ENCODE measurements around the gene NOP16. TPM values are rescaled to one million over a fixed set of nuclear protein-coding genes. Genes with fewer than 3 reads are reported as not detected.

Gene NOP16
- total RNA-seq, 4 donors from 2014 or later, result 11.5 to 22.5 (median 12.1) TPM

DNA sequence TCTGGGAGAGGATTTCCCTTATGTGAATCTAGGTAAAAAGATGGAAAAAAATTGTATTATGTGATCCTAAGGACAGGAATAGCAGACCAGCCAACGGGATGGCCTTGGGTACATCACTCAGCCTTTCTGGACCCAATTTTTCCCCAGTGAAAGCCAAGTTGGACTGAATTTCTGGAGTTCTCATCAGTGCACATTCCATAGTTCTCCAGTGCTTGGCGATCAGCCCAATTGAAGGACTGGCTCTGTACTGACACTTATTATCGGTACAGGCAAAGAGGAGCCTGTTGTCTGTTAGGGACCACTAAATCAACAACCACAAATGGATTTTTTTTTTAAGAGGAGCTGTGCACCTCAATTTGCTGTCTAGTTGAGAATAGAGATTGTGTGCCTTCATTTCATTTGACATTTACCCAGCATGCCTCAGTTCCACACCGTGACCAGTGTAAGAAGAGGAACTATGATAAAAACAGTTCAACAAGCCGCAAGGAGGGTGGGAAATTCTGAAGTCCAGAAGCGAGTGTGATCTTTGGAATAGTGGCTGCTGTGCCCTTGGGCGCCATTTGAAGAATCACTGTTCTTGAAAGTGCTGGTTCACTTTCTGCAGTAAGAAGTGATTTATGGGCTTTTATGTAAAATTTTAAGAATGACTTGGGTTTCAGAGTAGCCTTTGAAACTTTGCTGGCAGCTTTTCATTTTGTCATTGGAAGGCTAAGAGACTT is 15.1 kb downstream of the NOP16 start:
- no peak overlapping the region for H3K4me3 ChIP-seq (ENCODE audit: low read depth, poor library complexity, severe bottlenecking)
- intact Hi-C loops (cut with DNase I; ENCODE audit: low total_unique reads), result no loop called here
- WGBS, 2 donors, result 54 to 57% methylated on average over 7 of the region's 7 CpGs
- TF ChIP-seq, protein P1, sequence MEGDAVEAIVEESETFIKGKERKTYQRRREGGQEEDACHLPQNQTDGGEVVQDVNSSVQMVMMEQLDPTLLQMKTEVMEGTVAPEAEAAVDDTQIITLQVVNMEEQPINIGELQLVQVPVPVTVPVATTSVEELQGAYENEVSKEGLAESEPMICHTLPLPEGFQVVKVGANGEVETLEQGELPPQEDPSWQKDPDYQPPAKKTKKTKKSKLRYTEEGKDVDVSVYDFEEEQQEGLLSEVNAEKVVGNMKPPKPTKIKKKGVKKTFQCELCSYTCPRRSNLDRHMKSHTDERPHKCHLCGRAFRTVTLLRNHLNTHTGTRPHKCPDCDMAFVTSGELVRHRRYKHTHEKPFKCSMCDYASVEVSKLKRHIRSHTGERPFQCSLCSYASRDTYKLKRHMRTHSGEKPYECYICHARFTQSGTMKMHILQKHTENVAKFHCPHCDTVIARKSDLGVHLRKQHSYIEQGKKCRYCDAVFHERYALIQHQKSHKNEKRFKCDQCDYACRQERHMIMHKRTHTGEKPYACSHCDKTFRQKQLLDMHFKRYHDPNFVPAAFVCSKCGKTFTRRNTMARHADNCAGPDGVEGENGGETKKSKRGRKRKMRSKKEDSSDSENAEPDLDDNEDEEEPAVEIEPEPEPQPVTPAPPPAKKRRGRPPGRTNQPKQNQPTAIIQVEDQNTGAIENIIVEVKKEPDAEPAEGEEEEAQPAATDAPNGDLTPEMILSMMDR (IDR thresholded peaks at IDR 0.05), result no peak
- no peak for TF ChIP-seq POLR2A (IDR thresholded peaks at IDR 0.05)
- DNase-seq (ENCODE audit: low spot score in 2 of 2), result no peak

DNA sequence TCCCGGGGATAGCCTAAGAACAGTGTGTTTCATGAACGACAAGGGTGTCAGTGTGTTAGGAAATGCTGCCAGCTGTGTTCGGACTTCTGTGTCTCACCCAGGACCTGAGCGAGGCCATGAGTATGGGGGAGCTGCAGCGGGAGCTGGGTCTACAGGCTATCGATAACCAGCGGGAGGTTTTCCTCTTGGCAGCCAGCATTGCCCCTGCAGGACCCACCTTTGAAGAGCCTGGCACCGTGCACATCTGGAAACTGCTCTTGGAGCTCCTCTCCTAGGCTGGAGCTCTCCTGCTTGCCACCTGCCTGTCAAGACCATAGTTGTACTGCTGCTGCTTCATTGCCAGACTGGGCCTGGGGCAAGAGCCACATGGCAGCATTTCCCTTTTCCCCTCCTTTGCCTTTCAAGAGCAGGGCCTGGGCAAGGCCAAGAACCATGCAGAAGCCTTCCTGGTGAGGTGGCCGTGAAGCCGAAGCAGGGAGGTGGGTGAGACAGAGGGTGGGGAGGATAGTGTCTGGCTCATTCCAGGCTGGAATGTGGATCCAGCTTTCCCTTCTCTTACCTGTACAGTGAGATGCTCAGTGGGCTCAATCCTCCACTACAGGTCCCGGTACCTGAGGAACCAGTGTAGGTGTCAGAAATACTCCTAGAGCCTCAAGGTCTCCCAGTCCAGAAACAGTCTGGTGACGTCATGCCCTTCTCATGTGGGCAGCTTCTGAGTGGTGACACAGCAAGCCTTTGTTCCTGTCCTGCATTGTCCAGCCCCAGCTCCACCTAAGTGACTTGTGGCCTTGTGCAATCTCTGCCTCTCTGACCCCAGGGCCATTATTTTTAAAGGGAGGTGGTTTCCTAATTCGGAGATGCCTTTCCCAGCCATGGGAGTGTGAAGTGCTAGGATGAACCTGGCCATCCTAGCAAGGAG is 16.5 kb downstream of the NOP16 start:
- intact Hi-C loops (cut with DNase I; ENCODE audit: low total_unique reads), result no loop called here
- no peak for DNase-seq (ENCODE audit: low spot score in 2 of 2)
- TF ChIP-seq, protein P1 (IDR thresholded peaks at IDR 0.05), result no peak
- TF ChIP-seq POLR2A (IDR thresholded peaks at IDR 0.05), result no peak
- WGBS, 2 donors, result 91 to 94% methylated on average over 11 to 13 of the region's 13 CpGs
- H3K4me3 ChIP-seq (ENCODE audit: low read depth, poor library complexity, severe bottlenecking), result no peak overlapping the region

DNA sequence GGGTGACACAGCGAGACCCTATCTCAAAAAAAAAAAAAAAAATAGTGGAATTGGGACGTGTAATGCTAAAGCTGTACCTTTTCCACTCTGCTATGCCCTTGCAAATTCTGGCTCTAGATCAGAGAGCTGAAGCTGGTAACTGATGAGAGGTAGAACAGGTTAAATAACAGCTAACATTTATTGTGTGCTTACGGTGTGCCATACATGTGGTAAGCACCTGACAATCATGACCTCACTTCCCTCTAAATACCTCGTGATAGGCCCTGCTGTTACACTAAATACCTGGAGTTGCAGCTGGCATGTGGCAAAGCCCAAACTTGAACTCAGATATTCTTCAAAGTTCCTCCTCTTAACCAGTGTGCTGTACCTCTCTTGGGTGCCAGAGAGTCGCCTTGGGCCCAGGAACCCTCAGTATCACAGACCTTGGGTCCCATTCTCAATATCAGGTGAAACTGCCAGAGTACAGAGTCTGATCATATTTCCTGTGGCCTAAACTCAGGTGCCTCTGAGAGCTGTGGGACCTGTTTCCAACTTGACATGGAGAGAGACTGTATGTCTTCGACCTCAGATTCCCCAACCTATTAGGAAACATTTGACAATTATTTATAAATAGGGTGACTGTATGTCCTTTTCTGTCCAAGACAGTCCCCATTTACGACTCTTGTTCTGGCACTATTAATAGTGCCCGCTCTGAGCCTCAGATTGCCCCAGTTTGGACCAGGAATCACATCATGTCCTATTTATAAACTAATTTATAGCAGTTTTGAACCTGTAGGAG is 18.3 kb downstream of the NOP16 start:
- 87% methylated on average over 8 of the region's 8 CpGs for WGBS, 2 donors
- no peak for DNase-seq (ENCODE audit: low spot score in 2 of 2)
- no peak overlapping the region for H3K4me3 ChIP-seq (ENCODE audit: low read depth, poor library complexity, severe bottlenecking)
- intact Hi-C loops (cut with DNase I; ENCODE audit: low total_unique reads), result no loop called here
- TF ChIP-seq POLR2A (IDR thresholded peaks at IDR 0.05), result no peak
- TF ChIP-seq, protein P1 (IDR thresholded peaks at IDR 0.05), result no peak

DNA sequence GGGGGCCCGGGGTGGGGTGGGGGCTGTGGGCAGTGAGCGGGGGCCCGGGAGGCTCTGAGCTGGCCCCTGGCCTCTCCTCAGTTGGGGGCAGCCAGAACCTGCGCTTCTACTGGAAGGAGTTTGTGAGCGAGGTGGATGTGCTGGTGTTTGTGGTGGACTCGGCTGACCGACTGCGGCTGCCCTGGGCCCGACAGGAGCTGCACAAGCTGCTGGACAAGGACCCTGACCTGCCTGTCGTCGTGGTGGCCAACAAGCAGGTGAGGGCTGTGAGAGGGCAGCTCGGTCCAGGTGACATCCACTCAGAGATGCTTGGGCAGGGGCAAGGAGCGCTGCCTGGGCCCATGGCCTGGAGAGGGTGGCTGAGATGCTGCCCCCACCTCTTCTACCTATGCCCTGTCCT is 19.7 kb downstream of the NOP16 start:
- H3K4me3 ChIP-seq (ENCODE audit: low read depth, poor library complexity, severe bottlenecking), result no peak overlapping the region
- intact Hi-C loops (cut with DNase I; ENCODE audit: low total_unique reads), result no loop called here
- 96% methylated on average over 10 to 13 of the region's 13 CpGs for WGBS, 2 donors
- TF ChIP-seq POLR2A (IDR thresholded peaks at IDR 0.05), result no peak
- TF ChIP-seq, protein P1 (IDR thresholded peaks at IDR 0.05), result no peak
- no peak for DNase-seq (ENCODE audit: low spot score in 2 of 2)

DNA sequence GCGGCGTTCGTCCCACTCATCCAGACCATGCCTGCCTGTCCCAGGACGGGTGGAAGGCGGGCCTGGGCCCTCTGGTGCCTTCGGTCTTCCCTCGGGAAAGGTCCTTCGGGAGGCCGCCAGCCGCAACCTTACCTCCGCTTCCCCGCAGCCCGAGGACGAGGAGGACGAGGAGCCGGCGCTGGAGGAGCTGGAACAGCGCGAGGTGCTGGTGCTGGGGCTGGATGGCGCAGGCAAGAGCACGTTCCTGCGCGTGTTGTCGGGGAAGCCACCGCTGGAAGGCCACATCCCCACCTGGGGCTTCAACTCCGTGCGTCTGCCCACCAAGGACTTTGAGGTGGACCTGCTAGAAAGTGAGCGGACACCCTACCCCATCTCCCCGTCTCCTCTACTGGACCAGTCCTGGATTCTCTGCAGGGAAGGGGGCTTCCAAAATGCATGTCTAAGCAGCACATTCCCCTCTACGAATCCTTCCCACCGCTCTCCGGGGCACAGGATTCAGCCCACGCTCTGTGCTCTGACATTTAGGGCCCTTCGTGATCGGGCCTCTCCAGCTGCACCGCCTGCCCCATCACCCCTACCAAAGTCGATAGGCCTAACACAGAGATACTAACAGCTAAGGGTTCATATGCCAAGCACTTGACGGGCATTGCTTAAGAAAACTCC is 22.0 kb downstream of the NOP16 start:
- no peak for DNase-seq (ENCODE audit: low spot score in 2 of 2)
- intact Hi-C loops (cut with DNase I; ENCODE audit: low total_unique reads), result no loop called here
- H3K4me3 ChIP-seq (ENCODE audit: low read depth, poor library complexity, severe bottlenecking), result peak overlapping the region; percentile 70
- no peak for TF ChIP-seq POLR2A (IDR thresholded peaks at IDR 0.05)
- TF ChIP-seq, protein P1 (IDR thresholded peaks at IDR 0.05), result no peak
- WGBS, 2 donors, result 46 to 68% methylated on average over 19 to 32 of the region's 38 CpGs

All from lower leg skin (tissue), 4 donors.